NCI-H2196 treated with DMSO at 0.1 percent for 48 hours (cell line): Measurements from ENCODE around the gene GLT8D1.
A peak's percentile ranks its signal among the peaks of the same experiment; 100 is the strongest.

Source experiments
- DNase-seq: peaks from one replicate; lab custom pipeline; 2025; ENCODE audit not compliant: unreplicated experiment; lab: John Stamatoyannopoulos, UW

Gene GLT8D1

GRCh38 chr3:52712291-52713212, 7.0 kb upstream of the GLT8D1 start:
- DNase-seq: no peak

GRCh38 chr3:52710512-52710911, 4.9 kb upstream of the GLT8D1 start:
- DNase-seq: no peak

GRCh38 chr3:52707585-52707984, 2.0 kb upstream of the GLT8D1 start:
- no peak for DNase-seq

- no peak for DNase-seq
These were observed 228 bp downstream of the GLT8D1 start for GRCh38 chr3:52705438-52705687.

- no peak for DNase-seq
These were observed 767 bp downstream of the GLT8D1 start for GRCh38 chr3:52704611-52705437.

GRCh38 chr3:52703341-52703740, 2.2 kb downstream of the GLT8D1 start:
- DNase-seq: no peak

- no peak for DNase-seq
These were observed 8.0 kb downstream of the GLT8D1 start for GRCh38 chr3:52697632-52697965.

- no peak for DNase-seq
These were observed 8.6 kb downstream of the GLT8D1 start for GRCh38 chr3:52696830-52697631.

- no peak for DNase-seq
These were observed 9.6 kb downstream of the GLT8D1 start for GRCh38 chr3:52695798-52696671.

GRCh38 chr3:52694528-52695189, 10.9 kb downstream of the GLT8D1 start:
- DNase-seq: no peak

- no peak for DNase-seq
These were observed 12.5 kb downstream of the GLT8D1 start for GRCh38 chr3:52693071-52693470.

- DNase-seq: no peak
These were observed 15.0 kb downstream of the GLT8D1 start for GRCh38 chr3:52690560-52690959.

GRCh38 chr3:52689151-52689550, 16.4 kb downstream of the GLT8D1 start:
- no peak for DNase-seq

GRCh38 chr3:52688266-52688665, 17.3 kb downstream of the GLT8D1 start:
- no peak for DNase-seq

- DNase-seq: peak; percentile 58
These were observed 19.6 kb downstream of the GLT8D1 start, which contains the start of the genes GNL3 and PBRM1 for GRCh38 chr3:52685709-52686691. Gene GNL3, plus strand, starts transcription at chr3:52686032. Its CDS starts 61 bp downstream, at chr3:52686093. Gene PBRM1, minus strand, starts transcription at chr3:52685913.

- peak; percentile 43 for DNase-seq
These were observed 20.3 kb downstream of the GLT8D1 start for GRCh38 chr3:52685285-52685708.

GRCh38 chr3:52684184-52684583, 21.4 kb downstream of the GLT8D1 start:
- DNase-seq: no peak

- DNase-seq: no peak
These were observed 22.0 kb downstream of the GLT8D1 start for GRCh38 chr3:52683611-52684010.

GRCh38 chr3:52682016-52682415, 23.6 kb downstream of the GLT8D1 start:
- DNase-seq: no peak
